Measurements from ENCODE around the gene HOXB3.

The HOXB3 gene

DNA sequence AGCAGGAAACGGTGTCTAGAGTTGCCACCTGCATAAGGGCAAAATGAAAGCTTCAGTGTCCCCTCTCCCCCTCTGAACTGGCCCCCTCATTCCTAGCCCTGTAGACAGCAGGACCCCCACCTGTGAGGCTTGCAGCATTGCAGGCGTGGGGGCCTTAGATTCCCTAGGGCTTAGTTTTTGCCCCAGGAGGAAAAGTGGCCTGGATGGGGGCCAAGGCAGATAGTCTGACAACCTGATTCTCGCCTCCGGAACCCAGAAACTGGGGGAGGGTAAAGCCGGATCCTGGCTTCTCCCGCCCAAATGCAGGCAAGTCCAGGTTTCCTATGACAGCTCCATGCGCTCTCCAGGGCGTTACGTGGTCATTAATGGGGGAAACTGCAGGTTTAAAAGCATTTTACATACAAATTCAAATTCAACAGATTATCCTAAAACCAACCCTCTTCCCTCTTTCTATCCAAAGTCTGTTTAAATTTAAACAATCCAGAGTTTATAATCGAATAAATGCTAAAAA is 15.4 kb upstream of the HOXB3 start (continued):
- TF ChIP-seq, protein P1, sequence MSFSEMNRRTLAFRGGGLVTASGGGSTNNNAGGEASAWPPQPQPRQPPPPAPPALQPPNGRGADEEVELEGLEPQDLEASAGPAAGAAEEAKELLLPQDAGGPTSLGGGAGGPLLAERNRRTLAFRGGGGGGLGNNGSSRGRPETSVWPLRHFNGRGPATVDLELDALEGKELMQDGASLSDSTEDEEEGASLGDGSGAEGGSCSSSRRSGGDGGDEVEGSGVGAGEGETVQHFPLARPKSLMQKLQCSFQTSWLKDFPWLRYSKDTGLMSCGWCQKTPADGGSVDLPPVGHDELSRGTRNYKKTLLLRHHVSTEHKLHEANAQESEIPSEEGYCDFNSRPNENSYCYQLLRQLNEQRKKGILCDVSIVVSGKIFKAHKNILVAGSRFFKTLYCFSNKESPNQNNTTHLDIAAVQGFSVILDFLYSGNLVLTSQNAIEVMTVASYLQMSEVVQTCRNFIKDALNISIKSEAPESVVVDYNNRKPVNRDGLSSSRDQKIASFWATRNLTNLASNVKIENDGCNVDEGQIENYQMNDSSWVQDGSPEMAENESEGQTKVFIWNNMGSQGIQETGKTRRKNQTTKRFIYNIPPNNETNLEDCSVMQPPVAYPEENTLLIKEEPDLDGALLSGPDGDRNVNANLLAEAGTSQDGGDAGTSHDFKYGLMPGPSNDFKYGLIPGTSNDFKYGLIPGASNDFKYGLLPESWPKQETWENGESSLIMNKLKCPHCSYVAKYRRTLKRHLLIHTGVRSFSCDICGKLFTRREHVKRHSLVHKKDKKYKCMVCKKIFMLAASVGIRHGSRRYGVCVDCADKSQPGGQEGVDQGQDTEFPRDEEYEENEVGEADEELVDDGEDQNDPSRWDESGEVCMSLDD (tag by site-specific recombination; IDR thresholded peaks at IDR 0.05): no peak
- TF ChIP-seq ZNF600 (tag by site-specific recombination; IDR thresholded peaks at IDR 0.05) (peak; percentile 56), ZNF133 (tag by site-specific recombination; IDR thresholded peaks at IDR 0.05) (no peak), ZNF514 (tag by site-specific recombination; IDR thresholded peaks at IDR 0.05) (no peak), ZNF214 (tag by site-specific recombination; IDR thresholded peaks at IDR 0.05; ENCODE audit: borderline replicate concordance) (no peak), ZNF654 (tag by site-specific recombination; IDR thresholded peaks at IDR 0.05; ENCODE audit: low read depth) (no peak), SP2 (tag by site-specific recombination; IDR thresholded peaks at IDR 0.05) (peak; percentile 53), ZBTB48 (tag by site-specific recombination; IDR thresholded peaks at IDR 0.05) (no peak), ZNF394 (tag by site-specific recombination; IDR thresholded peaks at IDR 0.05; ENCODE audit: borderline replicate concordance) (no peak), ZNF335 (tag by site-specific recombination; conservative IDR thresholded peaks at IDR 0.05) (peak; percentile 67), GLIS1 (tag by site-specific recombination; IDR thresholded peaks at IDR 0.05) (peak; percentile 89), ZNF596 (tag by site-specific recombination; IDR thresholded peaks at IDR 0.05) (peak; percentile 12; the same call in 1 of the 2 replicates), ZNF626 (tag by site-specific recombination; IDR thresholded peaks at IDR 0.05) (no peak), HOXC10 (CRISPR knock-in tag; IDR thresholded peaks at IDR 0.05) (no peak), ZNF184 (tag by site-specific recombination; IDR thresholded peaks at IDR 0.05) (no peak), ZNF221 (tag by site-specific recombination; IDR thresholded peaks at IDR 0.05; ENCODE audit: borderline replicate concordance) (no peak), SETDB1 (IDR thresholded peaks at IDR 0.05; ENCODE audit: insufficient read length, low read length) (no peak), ZNF266 (tag by site-specific recombination; IDR thresholded peaks at IDR 0.05; ENCODE audit: low read depth) (no peak), KLF9 (tag by site-specific recombination; IDR thresholded peaks at IDR 0.05; ENCODE audit: low read depth) (no peak), ZXDB (tag by site-specific recombination; IDR thresholded peaks at IDR 0.05) (no peak; the same call in 1 of the 2 replicates), ZNF10 (tag by site-specific recombination; IDR thresholded peaks at IDR 0.05) (no peak), ZNF2 (tag by site-specific recombination; IDR thresholded peaks at IDR 0.05) (no peak), ZNF623 (tag by site-specific recombination; IDR thresholded peaks at IDR 0.05) (no peak), PRDM4 (tag by site-specific recombination; IDR thresholded peaks at IDR 0.05) (no peak), SCRT2 (tag by site-specific recombination; IDR thresholded peaks at IDR 0.05) (peak; percentile 67), ZNF692 (tag by site-specific recombination; IDR thresholded peaks at IDR 0.05) (no peak), SP7 (tag by site-specific recombination; IDR thresholded peaks at IDR 0.05) (0 out of 2 replicates have a peak, but pooled peaks have one; percentile 35), ZIC2 (tag by site-specific recombination; IDR thresholded peaks at IDR 0.05) (peak; percentile 89)
- TF ChIP-seq, protein P2, sequence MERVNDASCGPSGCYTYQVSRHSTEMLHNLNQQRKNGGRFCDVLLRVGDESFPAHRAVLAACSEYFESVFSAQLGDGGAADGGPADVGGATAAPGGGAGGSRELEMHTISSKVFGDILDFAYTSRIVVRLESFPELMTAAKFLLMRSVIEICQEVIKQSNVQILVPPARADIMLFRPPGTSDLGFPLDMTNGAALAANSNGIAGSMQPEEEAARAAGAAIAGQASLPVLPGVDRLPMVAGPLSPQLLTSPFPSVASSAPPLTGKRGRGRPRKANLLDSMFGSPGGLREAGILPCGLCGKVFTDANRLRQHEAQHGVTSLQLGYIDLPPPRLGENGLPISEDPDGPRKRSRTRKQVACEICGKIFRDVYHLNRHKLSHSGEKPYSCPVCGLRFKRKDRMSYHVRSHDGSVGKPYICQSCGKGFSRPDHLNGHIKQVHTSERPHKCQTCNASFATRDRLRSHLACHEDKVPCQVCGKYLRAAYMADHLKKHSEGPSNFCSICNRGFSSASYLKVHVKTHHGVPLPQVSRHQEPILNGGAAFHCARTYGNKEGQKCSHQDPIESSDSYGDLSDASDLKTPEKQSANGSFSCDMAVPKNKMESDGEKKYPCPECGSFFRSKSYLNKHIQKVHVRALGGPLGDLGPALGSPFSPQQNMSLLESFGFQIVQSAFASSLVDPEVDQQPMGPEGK (tag by site-specific recombination; IDR thresholded peaks at IDR 0.05): peak; percentile 85; the same call in 1 of the 2 replicates
- TF ChIP-seq, protein P3, sequence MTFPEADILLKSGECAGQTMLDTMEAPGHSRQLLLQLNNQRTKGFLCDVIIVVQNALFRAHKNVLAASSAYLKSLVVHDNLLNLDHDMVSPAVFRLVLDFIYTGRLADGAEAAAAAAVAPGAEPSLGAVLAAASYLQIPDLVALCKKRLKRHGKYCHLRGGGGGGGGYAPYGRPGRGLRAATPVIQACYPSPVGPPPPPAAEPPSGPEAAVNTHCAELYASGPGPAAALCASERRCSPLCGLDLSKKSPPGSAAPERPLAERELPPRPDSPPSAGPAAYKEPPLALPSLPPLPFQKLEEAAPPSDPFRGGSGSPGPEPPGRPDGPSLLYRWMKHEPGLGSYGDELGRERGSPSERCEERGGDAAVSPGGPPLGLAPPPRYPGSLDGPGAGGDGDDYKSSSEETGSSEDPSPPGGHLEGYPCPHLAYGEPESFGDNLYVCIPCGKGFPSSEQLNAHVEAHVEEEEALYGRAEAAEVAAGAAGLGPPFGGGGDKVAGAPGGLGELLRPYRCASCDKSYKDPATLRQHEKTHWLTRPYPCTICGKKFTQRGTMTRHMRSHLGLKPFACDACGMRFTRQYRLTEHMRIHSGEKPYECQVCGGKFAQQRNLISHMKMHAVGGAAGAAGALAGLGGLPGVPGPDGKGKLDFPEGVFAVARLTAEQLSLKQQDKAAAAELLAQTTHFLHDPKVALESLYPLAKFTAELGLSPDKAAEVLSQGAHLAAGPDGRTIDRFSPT (tag by site-specific recombination; IDR thresholded peaks at IDR 0.05): 0 out of 2 replicates have a peak, but pooled peaks have one; percentile 18

Data from HEK293 (cell line).